Duodenal mucosa (tissue), 2 donors: ENCODE results near the gene QTRT2.

ENCODE experiments used
- H3K27ac ChIP-seq: one replicate; pipeline ENCODE4 v1.7.0; 2013; ENCODE audit warnings: low read depth, low read length
- H3K27me3 ChIP-seq, 2 donors: one replicate each; pipeline ENCODE4 v1.7.0; 2013; ENCODE audit warnings: low read length in 2 of 2, control low read depth in 1 of 2; ENCODE audit not compliant: insufficient read depth in 2 of 2, control insufficient read depth in 1 of 2
- H3K36me3 ChIP-seq, 2 donors: one replicate each; pipeline ENCODE4 v1.7.0; 2013; ENCODE audit warnings: low read length in 2 of 2, control low read depth in 1 of 2; ENCODE audit not compliant: insufficient read depth in 2 of 2, control insufficient read depth in 1 of 2
- H3K4me1 ChIP-seq, 2 donors: one replicate each; pipeline ENCODE4 v1.7.0; 2013; ENCODE audit warnings: low read length in 2 of 2, control low read depth in 1 of 2; ENCODE audit not compliant: insufficient read depth in 2 of 2, control insufficient read depth in 1 of 2
- H3K4me3 ChIP-seq, 2 donors: one replicate each; pipeline ENCODE4 v1.7.0; 2013; ENCODE audit warnings: low read length in 2 of 2, low read depth in 1 of 2
- H3K9ac ChIP-seq, 2 donors: one replicate each; pipeline ENCODE4 v1.7.0; 2013; ENCODE audit warnings: low read length in 2 of 2, low read depth in 1 of 2
- H3K9me3 ChIP-seq, 2 donors: one replicate each; pipeline ENCODE4 v1.7.0; 2013; ENCODE audit warnings: low read length in 2 of 2, control low read depth in 1 of 2; ENCODE audit not compliant: control insufficient read depth in 1 of 2

QTRT2 gene

GRCh38 chr3:114093596-114093995, 37.1 kb downstream of the QTRT2 start:
- H3K4me1 ChIP-seq = no peaks in the 10 kb centered on the region
- no peaks in the 10 kb centered on the region for H3K36me3 ChIP-seq
- H3K27me3 ChIP-seq = no peaks in the 10 kb centered on the region
- H3K27ac ChIP-seq = no peak overlapping the region
- no peak overlapping the region for H3K9ac ChIP-seq
- no peaks in the 10 kb centered on the region for H3K9me3 ChIP-seq
- no peak overlapping the region for H3K4me3 ChIP-seq

DNA sequence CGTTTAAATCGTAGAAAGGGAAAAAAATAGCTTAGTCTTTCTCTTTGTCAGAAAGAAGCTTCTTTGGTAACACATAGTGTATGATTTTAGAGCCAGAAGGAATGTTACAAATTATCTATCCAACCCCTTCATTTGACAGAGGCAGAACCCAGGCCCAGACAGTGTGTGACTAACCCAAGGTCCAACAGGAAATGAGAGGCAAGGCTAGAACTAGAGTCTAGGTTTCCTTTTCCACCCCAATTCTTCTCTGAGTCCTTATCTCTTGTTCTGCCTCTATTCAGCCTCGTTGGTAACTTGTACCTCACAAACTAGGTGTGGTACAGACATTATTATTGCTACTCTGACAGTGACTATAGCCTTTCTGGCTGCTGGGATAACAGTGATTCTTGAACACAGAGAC, 39.3 kb downstream of the QTRT2 start:
- Histone ChIP-seq H3K4me1 (no peaks in the 10 kb centered on the region), H3K9me3 (no peaks in the 10 kb centered on the region), H3K36me3 (no peaks in the 10 kb centered on the region), H3K4me3 (no peak overlapping the region), H3K9ac (no peak overlapping the region), H3K27me3 (no peaks in the 10 kb centered on the region), H3K27ac (no peak overlapping the region)

- Histone ChIP-seq H3K36me3 (no peaks in the 10 kb centered on the region), H3K27me3 (no peaks in the 10 kb centered on the region), H3K27ac (no peak overlapping the region), H3K4me3 (no peak overlapping the region), H3K9ac (no peak overlapping the region), H3K4me1 (no peaks in the 10 kb centered on the region), H3K9me3 (no peaks in the 10 kb centered on the region)
Observed at GRCh38 chr3:114101101-114101500, 44.6 kb downstream of the QTRT2 start.

- Histone ChIP-seq H3K27ac (no peak overlapping the region), H3K9me3 (no peaks in the 10 kb centered on the region), H3K36me3 (no peaks in the 10 kb centered on the region)
Observed at GRCh38 chr3:114103181-114103580, 46.6 kb downstream of the QTRT2 start.

DNA sequence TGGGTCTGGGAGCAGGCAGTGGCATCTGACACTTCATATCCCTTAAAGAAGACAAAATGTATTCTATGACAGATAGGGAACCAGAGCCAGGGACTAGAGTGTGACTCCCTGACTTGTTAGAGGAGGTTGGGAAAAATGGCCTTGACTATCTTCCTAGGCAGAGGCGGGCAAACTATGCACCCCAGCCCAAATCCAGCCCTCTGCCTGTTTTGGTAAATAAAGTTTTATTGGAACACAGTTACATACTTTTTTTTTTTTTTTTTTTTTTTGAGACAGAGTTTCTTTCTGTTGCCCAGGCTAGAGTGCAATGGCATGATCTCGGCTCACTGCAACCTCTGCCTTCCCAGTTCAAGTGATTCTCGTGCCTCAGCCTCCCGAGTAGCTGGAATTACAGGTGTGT, 47.3 kb downstream of the QTRT2 start:
- H3K4me3 ChIP-seq = no peak overlapping the region
- H3K4me1 ChIP-seq = no peaks in the 10 kb centered on the region
- no peak overlapping the region for H3K27ac ChIP-seq
- H3K27me3 ChIP-seq = no peaks in the 10 kb centered on the region
- no peaks in the 10 kb centered on the region for H3K36me3 ChIP-seq
- H3K9me3 ChIP-seq = no peaks in the 10 kb centered on the region
- H3K9ac ChIP-seq = no peak overlapping the region

More at GRCh38 chr3:114103181-114103580, 46.6 kb downstream of the QTRT2 start:
- no peak overlapping the region for H3K4me3 ChIP-seq
- no peak overlapping the region for H3K9ac ChIP-seq
- H3K4me1 ChIP-seq = no peaks in the 10 kb centered on the region
- H3K27me3 ChIP-seq = no peaks in the 10 kb centered on the region

DNA sequence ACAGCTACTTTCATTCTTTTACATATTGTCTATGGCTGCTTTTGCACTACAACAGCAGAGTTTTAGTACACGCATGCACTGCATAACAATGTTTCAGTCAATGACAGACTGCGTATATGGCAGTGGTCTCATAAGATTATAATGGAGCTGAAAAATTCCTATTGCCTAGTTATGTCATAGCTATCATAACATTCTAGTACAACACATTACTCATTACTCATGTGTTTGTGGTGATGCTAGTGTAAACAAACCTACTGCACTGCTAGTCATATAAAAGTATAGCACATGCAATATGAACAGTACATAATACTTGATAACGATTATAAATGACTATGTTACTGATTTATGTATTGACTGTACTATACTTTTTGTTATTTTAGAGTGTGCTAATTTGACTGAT, 47.9 kb downstream of the QTRT2 start:
- Histone ChIP-seq H3K9me3 (no peaks in the 10 kb centered on the region), H3K4me1 (no peaks in the 10 kb centered on the region), H3K36me3 (no peaks in the 10 kb centered on the region)

DNA sequence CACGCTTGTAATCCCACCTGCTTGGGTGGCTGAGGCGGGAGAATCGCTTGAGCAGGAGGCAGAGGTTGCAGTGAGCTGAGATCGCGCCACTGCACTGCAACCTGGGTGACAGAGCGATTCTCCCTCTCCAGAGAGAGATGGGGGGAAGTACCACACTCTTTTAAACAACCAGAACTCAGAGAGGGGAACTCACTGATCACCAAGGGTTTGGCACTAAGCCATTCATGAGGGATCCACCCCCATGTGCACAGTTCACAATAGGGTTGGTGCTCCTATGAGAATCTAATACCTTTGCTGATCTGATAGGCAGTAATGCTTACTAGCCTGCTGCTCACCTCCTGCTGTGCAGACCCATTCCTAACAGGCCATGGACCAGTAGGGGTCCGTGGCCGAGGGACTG, 51.6 kb downstream of the QTRT2 start:
- Histone ChIP-seq H3K4me1 (no peaks in the 10 kb centered on the region), H3K9ac (no peak overlapping the region), H3K4me3 (no peak overlapping the region), H3K27me3 (no peaks in the 10 kb centered on the region), H3K36me3 (no peaks in the 10 kb centered on the region), H3K9me3 (no peaks in the 10 kb centered on the region), H3K27ac (no peak overlapping the region)

More for the DNA sequence above, 47.9 kb downstream of the QTRT2 start:
- Histone ChIP-seq H3K27me3 (no peaks in the 10 kb centered on the region), H3K27ac (no peak overlapping the region), H3K4me3 (no peak overlapping the region), H3K9ac (no peak overlapping the region)

GRCh38 chr3:114110439-114110838, 53.9 kb downstream of the QTRT2 start:
- no peaks in the 10 kb centered on the region for H3K4me1 ChIP-seq
- H3K27ac ChIP-seq = no peak overlapping the region
- H3K9me3 ChIP-seq = no peaks in the 10 kb centered on the region
- H3K9ac ChIP-seq = no peak overlapping the region
- H3K36me3 ChIP-seq = no peaks in the 10 kb centered on the region
- H3K4me3 ChIP-seq = no peak overlapping the region
- H3K27me3 ChIP-seq = no peaks in the 10 kb centered on the region

GRCh38 chr3:114111060-114111770, 54.7 kb downstream of the QTRT2 start:
- H3K27ac ChIP-seq = no peak overlapping the region
- H3K36me3 ChIP-seq = no peaks in the 10 kb centered on the region
- H3K4me3 ChIP-seq = no peak overlapping the region
- no peaks in the 10 kb centered on the region for H3K4me1 ChIP-seq
- no peaks in the 10 kb centered on the region for H3K27me3 ChIP-seq
- H3K9ac ChIP-seq = no peak overlapping the region
- no peaks in the 10 kb centered on the region for H3K9me3 ChIP-seq

DNA sequence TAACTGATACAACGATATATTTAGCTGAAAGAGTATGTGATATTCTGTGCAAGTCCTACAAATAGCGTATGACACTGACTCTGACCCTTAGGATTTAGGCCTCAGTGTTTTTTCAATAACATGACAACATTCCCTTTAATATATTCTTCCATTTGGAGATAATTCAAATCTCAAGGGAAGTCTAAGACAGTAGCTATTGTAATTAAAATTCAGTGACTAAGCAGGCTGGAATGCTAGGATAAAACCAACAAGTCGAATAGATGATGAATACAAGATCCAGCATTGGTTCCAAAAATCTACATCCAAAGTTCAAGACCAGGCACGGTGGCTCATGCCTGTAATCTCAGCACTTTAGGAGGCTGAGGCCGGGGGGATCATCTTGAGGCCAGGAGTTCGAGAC, 56.2 kb downstream of the QTRT2 start:
- Histone ChIP-seq H3K36me3 (no peaks in the 10 kb centered on the region), H3K4me3 (no peak overlapping the region), H3K4me1 (no peaks in the 10 kb centered on the region), H3K27me3 (no peaks in the 10 kb centered on the region), H3K9me3 (no peaks in the 10 kb centered on the region), H3K27ac (no peak overlapping the region), H3K9ac (no peak overlapping the region)

DNA sequence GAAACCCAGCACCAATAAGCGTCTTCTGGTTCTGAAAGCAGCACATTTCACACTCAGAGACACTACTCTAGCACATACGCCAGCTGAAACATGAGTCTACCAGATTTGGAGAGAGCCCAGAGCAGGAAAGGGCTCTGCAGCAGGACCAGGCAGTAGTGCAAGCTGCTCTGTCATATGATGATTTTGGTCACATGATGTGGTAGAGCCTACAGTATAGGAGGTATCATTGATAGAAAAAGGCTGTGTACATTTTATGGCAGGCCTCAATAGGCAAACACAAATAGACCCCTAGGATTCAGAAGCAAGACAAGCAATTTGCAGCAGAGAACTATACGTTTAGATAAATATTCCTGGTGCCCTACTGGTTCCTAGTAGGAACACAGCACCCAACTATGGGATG, 58.2 kb downstream of the QTRT2 start:
- H3K27ac ChIP-seq = no peak overlapping the region

More for the DNA sequence above, 58.2 kb downstream of the QTRT2 start:
- Histone ChIP-seq H3K36me3 (no peaks in the 10 kb centered on the region), H3K9ac (no peak overlapping the region), H3K9me3 (no peaks in the 10 kb centered on the region), H3K4me3 (no peak overlapping the region), H3K27me3 (no peaks in the 10 kb centered on the region), H3K4me1 (no peaks in the 10 kb centered on the region)
